ENCODE results near the gene CYP26C1. TPM values are rescaled to one million over a fixed set of nuclear protein-coding genes. Genes with fewer than 3 reads are reported as not detected.

CYP26C1 gene
- polyA plus RNA-seq, 1 donor from 2014 or later, result not detected

DNA sequence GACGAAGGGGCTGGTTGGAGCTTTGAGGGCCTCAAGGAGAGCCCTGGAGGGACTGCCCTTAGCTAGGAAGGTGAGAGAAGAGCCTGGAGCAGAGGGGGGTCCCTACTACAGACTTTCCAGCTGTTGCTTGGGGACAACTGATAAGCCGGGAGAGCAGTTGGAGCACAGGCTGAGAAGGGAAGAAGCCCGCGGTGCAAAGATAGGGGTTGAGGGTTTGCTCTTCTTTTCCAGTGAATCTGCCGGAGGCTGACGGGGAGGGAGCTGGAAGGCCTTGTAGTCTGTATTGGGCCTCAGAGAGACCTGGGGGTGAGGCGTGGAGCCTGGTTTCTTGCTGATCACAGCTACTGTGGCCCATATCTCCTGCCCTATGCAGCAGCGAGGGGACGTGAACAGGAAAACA, 36.8 kb downstream of the CYP26C1 start:
- H3K79me2 ChIP-seq (replicated peaks; ENCODE audit: insufficient read depth, low read length), result no peaks in the 10 kb centered on the region
- H4K20me1 ChIP-seq (ENCODE audit: insufficient read depth), result no peaks in the 10 kb centered on the region
- H3K4me2 ChIP-seq (ENCODE audit: low read length), result no peak overlapping the region
- H3K9me2 ChIP-seq (ENCODE audit: insufficient read depth, low read length), result no peaks in the 10 kb centered on the region
- no peak for TF ChIP-seq EZH2 (IDR thresholded peaks at IDR 0.05; ENCODE audit: borderline replicate concordance, insufficient read depth, low read length, poor library complexity, severe bottlenecking)
- TF ChIP-seq TAF1 (IDR thresholded peaks at IDR 0.05; ENCODE audit: low read depth), result no peak
- TF ChIP-seq, protein P1, sequence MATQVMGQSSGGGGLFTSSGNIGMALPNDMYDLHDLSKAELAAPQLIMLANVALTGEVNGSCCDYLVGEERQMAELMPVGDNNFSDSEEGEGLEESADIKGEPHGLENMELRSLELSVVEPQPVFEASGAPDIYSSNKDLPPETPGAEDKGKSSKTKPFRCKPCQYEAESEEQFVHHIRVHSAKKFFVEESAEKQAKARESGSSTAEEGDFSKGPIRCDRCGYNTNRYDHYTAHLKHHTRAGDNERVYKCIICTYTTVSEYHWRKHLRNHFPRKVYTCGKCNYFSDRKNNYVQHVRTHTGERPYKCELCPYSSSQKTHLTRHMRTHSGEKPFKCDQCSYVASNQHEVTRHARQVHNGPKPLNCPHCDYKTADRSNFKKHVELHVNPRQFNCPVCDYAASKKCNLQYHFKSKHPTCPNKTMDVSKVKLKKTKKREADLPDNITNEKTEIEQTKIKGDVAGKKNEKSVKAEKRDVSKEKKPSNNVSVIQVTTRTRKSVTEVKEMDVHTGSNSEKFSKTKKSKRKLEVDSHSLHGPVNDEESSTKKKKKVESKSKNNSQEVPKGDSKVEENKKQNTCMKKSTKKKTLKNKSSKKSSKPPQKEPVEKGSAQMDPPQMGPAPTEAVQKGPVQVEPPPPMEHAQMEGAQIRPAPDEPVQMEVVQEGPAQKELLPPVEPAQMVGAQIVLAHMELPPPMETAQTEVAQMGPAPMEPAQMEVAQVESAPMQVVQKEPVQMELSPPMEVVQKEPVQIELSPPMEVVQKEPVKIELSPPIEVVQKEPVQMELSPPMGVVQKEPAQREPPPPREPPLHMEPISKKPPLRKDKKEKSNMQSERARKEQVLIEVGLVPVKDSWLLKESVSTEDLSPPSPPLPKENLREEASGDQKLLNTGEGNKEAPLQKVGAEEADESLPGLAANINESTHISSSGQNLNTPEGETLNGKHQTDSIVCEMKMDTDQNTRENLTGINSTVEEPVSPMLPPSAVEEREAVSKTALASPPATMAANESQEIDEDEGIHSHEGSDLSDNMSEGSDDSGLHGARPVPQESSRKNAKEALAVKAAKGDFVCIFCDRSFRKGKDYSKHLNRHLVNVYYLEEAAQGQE (IDR thresholded peaks at IDR 0.05; ENCODE audit: borderline replicate concordance), result no peak
- TF ChIP-seq POLR2AphosphoS5 (IDR thresholded peaks at IDR 0.05), result no peak
- no peak for TF ChIP-seq EP300 (conservative IDR thresholded peaks at IDR 0.05; ENCODE audit: poor library complexity, severe bottlenecking)
- no peak for TF ChIP-seq RAD21 (conservative IDR thresholded peaks at IDR 0.05)
- TF ChIP-seq SMC3 (conservative IDR thresholded peaks at IDR 0.05; ENCODE audit: poor library complexity), result no peak
- no peak for TF ChIP-seq MXI1 (conservative IDR thresholded peaks at IDR 0.05; ENCODE audit: poor library complexity, severe bottlenecking)
- TF ChIP-seq, protein P2, sequence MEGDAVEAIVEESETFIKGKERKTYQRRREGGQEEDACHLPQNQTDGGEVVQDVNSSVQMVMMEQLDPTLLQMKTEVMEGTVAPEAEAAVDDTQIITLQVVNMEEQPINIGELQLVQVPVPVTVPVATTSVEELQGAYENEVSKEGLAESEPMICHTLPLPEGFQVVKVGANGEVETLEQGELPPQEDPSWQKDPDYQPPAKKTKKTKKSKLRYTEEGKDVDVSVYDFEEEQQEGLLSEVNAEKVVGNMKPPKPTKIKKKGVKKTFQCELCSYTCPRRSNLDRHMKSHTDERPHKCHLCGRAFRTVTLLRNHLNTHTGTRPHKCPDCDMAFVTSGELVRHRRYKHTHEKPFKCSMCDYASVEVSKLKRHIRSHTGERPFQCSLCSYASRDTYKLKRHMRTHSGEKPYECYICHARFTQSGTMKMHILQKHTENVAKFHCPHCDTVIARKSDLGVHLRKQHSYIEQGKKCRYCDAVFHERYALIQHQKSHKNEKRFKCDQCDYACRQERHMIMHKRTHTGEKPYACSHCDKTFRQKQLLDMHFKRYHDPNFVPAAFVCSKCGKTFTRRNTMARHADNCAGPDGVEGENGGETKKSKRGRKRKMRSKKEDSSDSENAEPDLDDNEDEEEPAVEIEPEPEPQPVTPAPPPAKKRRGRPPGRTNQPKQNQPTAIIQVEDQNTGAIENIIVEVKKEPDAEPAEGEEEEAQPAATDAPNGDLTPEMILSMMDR (IDR thresholded peaks at IDR 0.05; ENCODE audit: poor library complexity, severe bottlenecking), result no peak
- no peak overlapping the region for H3K9ac ChIP-seq (ENCODE audit: low read length)
- H3K9me3 ChIP-seq (ENCODE audit: low read length), result no peaks in the 10 kb centered on the region
- H2AFZ ChIP-seq (ENCODE audit: low read depth, low read length), result no peak overlapping the region
- H3K36me3 ChIP-seq (ENCODE audit: insufficient read depth, low read length), result no peaks in the 10 kb centered on the region
- H3K27ac ChIP-seq (ENCODE audit: low read length), result no peak overlapping the region
- H3K4me3 ChIP-seq (ENCODE audit: low read length), result no peak overlapping the region
- no peaks in the 10 kb centered on the region for H3F3A ChIP-seq (ENCODE audit: insufficient read depth, low read length, poor library complexity, severe bottlenecking)
- H3K27me3 ChIP-seq (ENCODE audit: insufficient read depth, low read depth, low read length), result no peaks in the 10 kb centered on the region

DNA sequence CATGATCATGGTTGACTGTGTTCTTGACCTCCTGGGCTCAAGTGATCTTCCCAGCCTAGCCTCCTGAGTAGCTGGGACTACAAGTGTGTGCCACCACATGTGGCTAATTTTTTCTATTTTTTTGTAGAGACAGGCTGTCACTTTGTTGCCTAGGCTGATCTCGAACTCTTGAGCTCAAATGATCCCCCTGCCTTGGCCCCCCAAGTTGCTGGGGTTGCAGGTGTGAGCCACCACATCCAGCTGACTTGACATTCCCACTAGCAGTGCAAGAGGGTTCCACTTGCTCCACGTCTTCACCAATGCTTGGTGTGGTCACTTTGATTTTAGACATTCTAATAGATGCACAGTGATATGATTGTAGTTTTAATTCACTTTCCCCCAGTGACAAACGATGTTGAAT, 38.2 kb downstream of the CYP26C1 start:
- Histone ChIP-seq H3K4me2 (ENCODE audit: low read length) (no peak overlapping the region), H3K9ac (ENCODE audit: low read length) (no peak overlapping the region), H3K79me2 (replicated peaks; ENCODE audit: insufficient read depth, low read length) (no peaks in the 10 kb centered on the region), H3K27me3 (ENCODE audit: insufficient read depth, low read depth, low read length) (no peaks in the 10 kb centered on the region), H3K9me2 (ENCODE audit: insufficient read depth, low read length) (no peaks in the 10 kb centered on the region), H3K9me3 (ENCODE audit: low read length) (no peaks in the 10 kb centered on the region), H3K36me3 (ENCODE audit: insufficient read depth, low read length) (no peaks in the 10 kb centered on the region), H3F3A (ENCODE audit: insufficient read depth, low read length, poor library complexity, severe bottlenecking) (no peaks in the 10 kb centered on the region), H3K27ac (ENCODE audit: low read length) (no peak overlapping the region), H2AFZ (ENCODE audit: low read depth, low read length) (no peak overlapping the region), H4K20me1 (ENCODE audit: insufficient read depth) (no peaks in the 10 kb centered on the region), H3K4me3 (ENCODE audit: low read length) (no peak overlapping the region)
- TF ChIP-seq, protein P2 (IDR thresholded peaks at IDR 0.05; ENCODE audit: poor library complexity, severe bottlenecking), result no peak
- no peak for TF ChIP-seq SMC3 (conservative IDR thresholded peaks at IDR 0.05; ENCODE audit: poor library complexity)
- no peak for TF ChIP-seq MXI1 (conservative IDR thresholded peaks at IDR 0.05; ENCODE audit: poor library complexity, severe bottlenecking)
- no peak for TF ChIP-seq EZH2 (IDR thresholded peaks at IDR 0.05; ENCODE audit: borderline replicate concordance, insufficient read depth, low read length, poor library complexity, severe bottlenecking)
- TF ChIP-seq, protein P1 (IDR thresholded peaks at IDR 0.05; ENCODE audit: borderline replicate concordance), result no peak
- no peak for TF ChIP-seq TAF1 (IDR thresholded peaks at IDR 0.05; ENCODE audit: low read depth)
- no peak for TF ChIP-seq EP300 (conservative IDR thresholded peaks at IDR 0.05; ENCODE audit: poor library complexity, severe bottlenecking)
- no peak for TF ChIP-seq POLR2AphosphoS5 (IDR thresholded peaks at IDR 0.05)
- TF ChIP-seq RAD21 (conservative IDR thresholded peaks at IDR 0.05), result no peak

All from neural cell (in vitro differentiated cells).